Heart right ventricle (tissue), 16 donors: Measurements from ENCODE around the gene COL21A1. TPM values are rescaled to one million over a fixed set of nuclear protein-coding genes. Genes with fewer than 3 reads are reported as not detected.
A peak's percentile ranks its signal among the peaks of the same experiment; 100 is the strongest.

Experiments used
- ATAC-seq, 8 donors: fragments of 200-7000 bp; cut with Tn5 transposase; one replicate each; pipeline ENCODE4 v1.9.1; 2020; ENCODE audit warnings: mild to moderate bottlenecking in 8 of 8, moderate library complexity in 8 of 8, moderate number of reproducible peaks in 1 of 8
- DNase-seq, 2 donors: peaks; one replicate each; pipeline ENCODE4 v3.0.0-alpha.2; 2020
- H3K27ac ChIP-seq, 10 donors: fragments of 200-600 bp; sonication (generic) in 2 of 10; one replicate each; pipeline versions ENCODE4 v1.5.0 to v1.8.0; 2020 to 2022; ENCODE audit warnings: mild to moderate bottlenecking in 3 of 10
- H3K27me3 ChIP-seq, 7 donors: fragments of 200-600 bp; one replicate each; pipeline ENCODE4 v1.8.0; 2021 to 2022; ENCODE audit warnings: mild to moderate bottlenecking in 2 of 7
- H3K36me3 ChIP-seq, 9 donors: fragments of 200-600 bp; sonication (generic) in 1 of 9; one replicate each; pipeline versions ENCODE4 v1.5.0 to v1.8.0; 2020 to 2022; ENCODE audit warnings: mild to moderate bottlenecking in 2 of 9
- H3K4me1 ChIP-seq, 9 donors: fragments of 200-600 bp; sonication (generic) in 1 of 9; one replicate each; pipeline versions ENCODE4 v1.5.0 to v1.8.0; 2020 to 2022; ENCODE audit warnings: mild to moderate bottlenecking in 4 of 9
- H3K4me3 ChIP-seq, 10 donors: fragments of 200-600 bp; sonication (generic) in 2 of 10; one replicate each; pipeline versions ENCODE4 v1.5.0 to v1.8.0; 2020 to 2022; ENCODE audit warnings: mild to moderate bottlenecking in 7 of 10, moderate library complexity in 2 of 10
- H3K9me3 ChIP-seq, 11 donors: fragments of 200-600 bp in 10 of 11; sonication (generic) in 2 of 11; one replicate each; pipeline versions ENCODE4 v1.5.0 to v1.8.0; 2013 to 2022; ENCODE audit warnings: mild to moderate bottlenecking in 2 of 11, control low read depth in 1 of 11, moderate library complexity in 1 of 11
- CTCF ChIP-seq, 9 donors: fragments of 200-600 bp; sonication (generic) in 2 of 9; IDR thresholded peaks; one replicate each; pipeline versions ENCODE4 v1.5.0 to v1.8.0; 2021 to 2022; ENCODE audit warnings: antibody characterized with exemption in 9 of 9, mild to moderate bottlenecking in 5 of 9, moderate library complexity in 1 of 9
- WGBS, 2 donors: extraction: QIAGEN DNeasy Blood & Tissue Kit; methylation state at CpG; one replicate each; pipeline ENCODE4 v1.1.7; 2013; ENCODE audit warnings: inconsistent platforms in 1 of 2; 5-methylcytosine and 5-hydroxymethylcytosine counted together
- intact Hi-C, 10 donors: fragments of 100-400 bp; cut with DNase I; formaldehyde crosslinking; loops; one replicate each; pipeline versions ENCODE4 v1.11.1 to v1.14.2; 2022
- long read RNA-seq, 3 donors: library from polyadenylated mRNA; unstranded; transcript quantifications; one replicate each; pipeline ENCODE4 v2.0.0, GENCODE V29; 2020 to 2021
- polyA plus RNA-seq, 2 donors: library from polyadenylated mRNA; stranded (reverse); fragments of 200-250 nt; gene quantifications; one replicate each; pipeline ENCODE4 v1.2.3, GENCODE V29; 2013
- total RNA-seq, 10 donors: library from RNA; stranded (reverse); fragmentation: NEBNext Ultra II Directional in 3 of 10; extraction: Animal tissue kit (Norgen Biotek cat#: 25700) in 3 of 10; gene quantifications; one replicate each; pipeline versions ENCODE4 v1.2.1 to v1.2.4, GENCODE V29; 2021 to 2023
- donor health status: Arrhythmogenic right ventricular cardiomyopathy.
- donor health status: ischemic (EF 13 %, LVEDD 7.1; RV severe dilation, severe dysfunction).
- donor health status: healthy with polysubstance abuse.
- donor health status: DM: no; HTN: yes; CAD: no.
- donor health status: DM: no; HTN: no; CAD: no.
- donor health status: ischemic (EF 25% LVEDD 6.9; RV normal size, moderate dysfunction).
- donor health status: ischemic (EF 25% LVEDD 5.7; RV mildly dilated, moderate dysfunction).
- donor health status: healthy.
- donor health status: DM: yes; HTN: yes; CAD: no.
- donor health status: Ischemic cardiomyopathy.
- donor health status: ischemic (EF 35%, LVEDD 5.7; RV mildly dilated, moderate dysfunction).
- donor health status: nonischemic (EF 11% LVEDD 7.7; RV severe dilation, severe dysfunction).
- donor health status: DM: yes; HTN: yes; CAD: no.
- donor health status: PGD.
- donor health status: ischemic (EF 29% LVEDD 5.4; RV normal size, mild dysfunction).
- donor health status: nonischemic (EF 23%, LVEDD 6.1; RV moderate dilation, normal function).

The COL21A1 gene
- 100 to 1,000 TPM in 4 of 10 donors, 10 to 100 TPM in 6; 11.0 to 171 (median 94.0) TPM for total RNA-seq
- 10 to 100 TPM; 14.3 to 46.7 TPM for polyA plus RNA-seq
- long read RNA-seq, donor 1, partial matches to known transcripts: 0 of 8 reads
- long read RNA-seq, donor 1, other reads (novel, unspliced or antisense): 7 of 8 reads
- long read RNA-seq, donor 2, partial matches to known transcripts: 1 of 10 reads
- long read RNA-seq, donor 2, other reads (novel, unspliced or antisense): 9 of 10 reads
- long read RNA-seq, donor 3, partial matches to known transcripts: 1 of 6 reads
- long read RNA-seq, donor 3, other reads (novel, unspliced or antisense): 5 of 6 reads

GRCh38 chr6:56246881-56247653 is at the start of gene COL21A1:
TSS of gene COL21A1 (minus strand) at chr6:56247580. CDS start at chr6:56182618, 64,962 bp downstream.
- intact Hi-C loops: no loop called here
- peak within 1 kb of the TSS in 5 of 10 donors; percentile 9 to 38 (median 17) for H3K27ac ChIP-seq

GRCh38 chr6:56293781-56294180 is 46.4 kb upstream of the COL21A1 start:
- WGBS, 2 donors: 80 to 82% methylated on average over 3 of the region's 3 CpGs
- Histone ChIP-seq H3K9me3 (no peaks in the 10 kb centered on the region), H3K27me3 (no peaks in the 10 kb centered on the region), H3K4me3 (no peak overlapping the region), H3K27ac (no peak overlapping the region), H3K4me1 (peaks cover 0 to 15% (median 0%) of the 10 kb centered on the region in 9 donors), H3K36me3 (no peaks in the 10 kb centered on the region)
- intact Hi-C loops: loop anchor here in 7 of 10 donors (1.0 to 10.0 kb wide), 6 partner anchors 311 to 1019 kb away; no protein-coding TSS in a partner anchor
- no peak for TF ChIP-seq CTCF (IDR thresholded peaks at IDR 0.05)
- DNase-seq (no peak), ATAC-seq (no peak)

More at GRCh38 chr6:56246881-56247653, at the start of gene COL21A1:
- H3K9me3 ChIP-seq: no peaks in the 10 kb centered on the region
- peak in 6 of 9 donors; percentile 6 to 43 (median 28) for TF ChIP-seq CTCF (IDR thresholded peaks at IDR 0.05)
- WGBS, 2 donors: 4 to 6% methylated on average over 36 of the region's 36 CpGs
- peak; percentile 59 to 87 (median 82) for ATAC-seq
- H3K36me3 ChIP-seq: no peaks in the 10 kb centered on the region
- H3K4me3 ChIP-seq: peak within 1 kb of the TSS; percentile 26 to 63 (median 52)
- DNase-seq: peak; percentile 57 to 58
- peaks cover 0 to 17% (median 0%) of the 10 kb centered on the region in 7 donors for H3K27me3 ChIP-seq
- H3K4me1 ChIP-seq: peaks cover 0 to 35% (median 7%) of the 10 kb centered on the region in 9 donors

- peak; percentile 18 to 78 (median 66) for TF ChIP-seq CTCF (IDR thresholded peaks at IDR 0.05)
- Histone ChIP-seq H3K27me3 (no peaks in the 10 kb centered on the region), H3K4me3 (no peak overlapping the region), H3K27ac (no peak overlapping the region), H3K9me3 (no peaks in the 10 kb centered on the region), H3K4me1 (peaks cover 0 to 15% (median 0%) of the 10 kb centered on the region in 9 donors), H3K36me3 (no peaks in the 10 kb centered on the region)
- 68 to 83% methylated on average over 1 of the region's 1 CpG for WGBS, 2 donors
- DNase-seq (peak in 1 of 2 donors; percentile 44), ATAC-seq (peak in 7 of 8 donors; percentile 74 to 91 (median 88))
- intact Hi-C loops: loop anchor here in 8 of 10 donors (1.0 to 10.0 kb wide), 8 partner anchors 310 to 1018 kb away; no protein-coding TSS in a partner anchor
Observed at GRCh38 chr6:56292505-56293181, 45.3 kb upstream of the COL21A1 start.
